GM21423 (cell line): ENCODE measurements around the gene SLC24A3.

Experiments
- ATAC-seq: cut with Tn5 transposase; IDR thresholded peaks from one replicate; pipeline ENCODE4 v1.9.1; 2021; ENCODE audit warnings: mild to moderate bottlenecking, moderate library complexity; ENCODE audit not compliant: unreplicated experiment

The SLC24A3 gene

GRCh38 chr20:19528286-19529030 is 316.0 kb downstream of the SLC24A3 start:
- ATAC-seq: no peak

GRCh38 chr20:19530006-19530405 is 317.6 kb downstream of the SLC24A3 start:
- no peak for ATAC-seq

- ATAC-seq: no peak
Observed at GRCh38 chr20:19531446-19531845, 319.0 kb downstream of the SLC24A3 start.

- no peak for ATAC-seq
Observed at GRCh38 chr20:19538556-19538955, 326.1 kb downstream of the SLC24A3 start.

- ATAC-seq: no peak
Observed at GRCh38 chr20:19539191-19539590, 326.7 kb downstream of the SLC24A3 start.

- no peak for ATAC-seq
Observed at GRCh38 chr20:19540392-19540791, 327.9 kb downstream of the SLC24A3 start.

- ATAC-seq: no peak
Observed at GRCh38 chr20:19543101-19543500, 330.7 kb downstream of the SLC24A3 start.

- no peak for ATAC-seq
Observed at GRCh38 chr20:19544684-19545083, 332.2 kb downstream of the SLC24A3 start.

- ATAC-seq: no peak
Observed at GRCh38 chr20:19546648-19547047, 334.2 kb downstream of the SLC24A3 start.

- ATAC-seq: no peak
Observed at GRCh38 chr20:19547547-19547946, 335.1 kb downstream of the SLC24A3 start.

- no peak for ATAC-seq
Observed at GRCh38 chr20:19549896-19550295, 337.5 kb downstream of the SLC24A3 start.

- no peak for ATAC-seq
Observed at GRCh38 chr20:19552221-19553180, 340.1 kb downstream of the SLC24A3 start.

- no peak for ATAC-seq
Observed at GRCh38 chr20:19554666-19555065, 342.2 kb downstream of the SLC24A3 start.

- no peak for ATAC-seq
Observed at GRCh38 chr20:19555726-19556125, 343.3 kb downstream of the SLC24A3 start.

- no peak for ATAC-seq
Observed at GRCh38 chr20:19557291-19557690, 344.8 kb downstream of the SLC24A3 start.

- ATAC-seq: no peak
Observed at GRCh38 chr20:19560881-19561480, 348.5 kb downstream of the SLC24A3 start.

GRCh38 chr20:19562426-19562825 is 350.0 kb downstream of the SLC24A3 start:
- no peak for ATAC-seq

- no peak for ATAC-seq
Observed at GRCh38 chr20:19564261-19564660, 351.8 kb downstream of the SLC24A3 start.

- no peak for ATAC-seq
Observed at GRCh38 chr20:19565736-19566135, 353.3 kb downstream of the SLC24A3 start.

GRCh38 chr20:19566226-19566945 is 353.9 kb downstream of the SLC24A3 start:
- ATAC-seq: no peak

- ATAC-seq: no peak
Observed at GRCh38 chr20:19568128-19568527, 355.7 kb downstream of the SLC24A3 start.
